HUES6 (cell line): ENCODE results near the gene SLC12A3.
"Not testable (repeated sequence)": the region's sequence is repeated elsewhere in the genome, so short reads cannot be mapped to it uniquely, and the experiment has no call there.

Experiments
- H3K27ac ChIP-seq: 2 replicates; pipeline ENCODE4 v1.7.0; 2013; ENCODE audit warnings: low read depth, mild to moderate bottlenecking, low read length, inconsistent platforms
- H3K27me3 ChIP-seq: 2 replicates; pipeline ENCODE4 v1.6.1; 2013; ENCODE audit warnings: low read length; ENCODE audit not compliant: control insufficient read depth, insufficient read depth
- H3K36me3 ChIP-seq: 2 replicates; pipeline ENCODE4 v1.6.1; 2013; ENCODE audit warnings: low read length; ENCODE audit not compliant: control insufficient read depth, insufficient read depth
- H3K4me1 ChIP-seq: 2 replicates; pipeline ENCODE4 v1.6.1; 2013; ENCODE audit warnings: low read length; ENCODE audit not compliant: control insufficient read depth, insufficient read depth
- H3K4me3 ChIP-seq: 2 replicates; pipeline ENCODE4 v1.5.1; 2013; ENCODE audit warnings: low read depth, low read length
- H3K9ac ChIP-seq: one replicate; pipeline ENCODE4 v1.6.1; 2013; ENCODE audit warnings: mild to moderate bottlenecking, low read length
- H3K9me3 ChIP-seq: 2 replicates; pipeline ENCODE4 v1.6.1; 2013; ENCODE audit warnings: low read depth, low read length; ENCODE audit not compliant: control insufficient read depth, insufficient read depth

SLC12A3 gene

GRCh38 chr16:56927471-56927870, 62.5 kb downstream of the SLC12A3 start:
- Histone ChIP-seq H3K27ac (no peak overlapping the region), H3K9ac (no peak overlapping the region), H3K4me1 (peaks cover 14% of the 10 kb centered on the region), H3K4me3 (no peak overlapping the region), H3K36me3 (no peaks in the 10 kb centered on the region), H3K27me3 (no peaks in the 10 kb centered on the region), H3K9me3 (no peaks in the 10 kb centered on the region)

GRCh38 chr16:56929639-56930038, 64.6 kb downstream of the SLC12A3 start:
- Histone ChIP-seq H3K27ac (no peak overlapping the region), H3K27me3 (no peaks in the 10 kb centered on the region), H3K9me3 (no peaks in the 10 kb centered on the region), H3K36me3 (no peaks in the 10 kb centered on the region), H3K4me1 (peaks cover 17% of the 10 kb centered on the region), H3K9ac (no peak overlapping the region), H3K4me3 (no peak overlapping the region)

- no peak overlapping the region for H3K4me3 ChIP-seq
- H3K27ac ChIP-seq = no peak overlapping the region
- peaks cover 17% of the 10 kb centered on the region for H3K4me1 ChIP-seq
- H3K27me3 ChIP-seq = no peaks in the 10 kb centered on the region
- no peak overlapping the region for H3K9ac ChIP-seq
- H3K36me3 ChIP-seq = peaks cover 8% of the 10 kb centered on the region
- H3K9me3 ChIP-seq = no peaks in the 10 kb centered on the region
These were observed 65.7 kb downstream of the SLC12A3 start for GRCh38 chr16:56930486-56931270.

GRCh38 chr16:56931271-56931891, 66.4 kb downstream of the SLC12A3 start:
- H3K27me3 ChIP-seq = no peaks in the 10 kb centered on the region
- H3K4me1 ChIP-seq = peaks cover 17% of the 10 kb centered on the region
- H3K9ac ChIP-seq = peak overlapping the region; percentile 90
- no peaks in the 10 kb centered on the region for H3K9me3 ChIP-seq
- peak overlapping the region; percentile 94 for H3K27ac ChIP-seq
- peaks cover 15% of the 10 kb centered on the region for H3K36me3 ChIP-seq
- peak overlapping the region; percentile 97 for H3K4me3 ChIP-seq

- Histone ChIP-seq H3K4me3 (peak within 1 kb of the TSS; percentile 97), H3K27me3 (no peaks in the 10 kb centered on the region), H3K36me3 (peaks cover 23% of the 10 kb centered on the region), H3K4me1 (peaks cover 17% of the 10 kb centered on the region), H3K27ac (peak within 1 kb of the TSS; percentile 94), H3K9ac (peak within 1 kb of the TSS; percentile 97), H3K9me3 (no peaks in the 10 kb centered on the region)
These were observed 67.1 kb downstream of the SLC12A3 start, which contains the start of gene HERPUD1 for GRCh38 chr16:56931892-56932720. HERPUD1 (plus strand) TSS chr16:56932142; CDS start chr16:56932245, 103 bp downstream.

- Histone ChIP-seq H3K4me3 (peak overlapping the region; percentile 97), H3K36me3 (peaks cover 31% of the 10 kb centered on the region), H3K4me1 (peaks cover 17% of the 10 kb centered on the region), H3K27me3 (no peaks in the 10 kb centered on the region), H3K9me3 (no peaks in the 10 kb centered on the region), H3K9ac (peak overlapping the region; percentile 97), H3K27ac (peak overlapping the region; percentile 94)
These were observed 68.0 kb downstream of the SLC12A3 start for GRCh38 chr16:56932721-56933619.

GRCh38 chr16:56933828-56934598, 69.0 kb downstream of the SLC12A3 start:
- Histone ChIP-seq H3K9ac (no peak overlapping the region), H3K36me3 (peaks cover 42% of the 10 kb centered on the region), H3K27ac (no peak overlapping the region), H3K4me1 (peaks cover 17% of the 10 kb centered on the region), H3K4me3 (peak overlapping the region; percentile 97), H3K27me3 (no peaks in the 10 kb centered on the region), H3K9me3 (no peaks in the 10 kb centered on the region)

GRCh38 chr16:56934599-56935145, 69.7 kb downstream of the SLC12A3 start:
- H3K9ac ChIP-seq, H3K27ac ChIP-seq, H3K9me3 ChIP-seq, H3K27me3 ChIP-seq: not testable (repeated sequence)
- H3K4me1 ChIP-seq = peaks cover 17% of the 10 kb centered on the region
- peak overlapping the region; percentile 97; the same call in 1 of the 2 replicates for H3K4me3 ChIP-seq
- H3K36me3 ChIP-seq = peaks cover 48% of the 10 kb centered on the region

- Histone ChIP-seq H3K4me1 (peaks cover 17% of the 10 kb centered on the region), H3K9ac (no peak overlapping the region), H3K4me3 (no peak overlapping the region), H3K27me3 (no peaks in the 10 kb centered on the region), H3K27ac (no peak overlapping the region), H3K9me3 (no peaks in the 10 kb centered on the region), H3K36me3 (peaks cover 54% of the 10 kb centered on the region)
These were observed 70.2 kb downstream of the SLC12A3 start for GRCh38 chr16:56935201-56935600.
